Thyroid gland (tissue), 4 donors: ENCODE results near the gene AFG3L2. TPM values are rescaled to one million over a fixed set of nuclear protein-coding genes. Genes with fewer than 3 reads are reported as not detected.

Experiments
- DNase-seq, 2 donors: peaks; one replicate each; pipeline ENCODE4 v3.0.0-alpha.2; 2019
- H3K27ac ChIP-seq, 3 donors: fragments of 200-600 bp; sonication (generic); 1 replicate in 2 of 3; 2 replicates in 1 of 3; pipeline ENCODE4 v1.5.1; 2016 to 2019; ENCODE audit warnings: mild to moderate bottlenecking in 1 of 3, moderate library complexity in 1 of 3
- H3K27me3 ChIP-seq: fragments of 200-600 bp; sonication (generic); one replicate; pipeline ENCODE4 v1.5.1; 2019
- H3K36me3 ChIP-seq, 2 donors: fragments of 200-600 bp; sonication (generic); one replicate each; pipeline ENCODE4 v1.5.1; 2016 to 2019
- H3K4me1 ChIP-seq, 2 donors: fragments of 200-600 bp; sonication (generic); one replicate each; pipeline ENCODE4 v1.5.1; 2017 to 2019
- H3K4me3 ChIP-seq, 3 donors: fragments of 200-600 bp; sonication (generic); replicated peaks in 1 of 3; 1 replicate in 2 of 3; 2 replicates in 1 of 3; pipeline ENCODE4 v1.5.1; 2016; ENCODE audit warnings: mild to moderate bottlenecking in 1 of 3
- H3K9me3 ChIP-seq: fragments of 200-600 bp; sonication (generic); one replicate; pipeline ENCODE4 v1.5.1; 2017
- CTCF ChIP-seq, 6 experiments: fragments of 200-600 bp in 3 of 6; fragments of 450-650 bp in 3 of 6; sonication (generic) in 3 of 6; IDR thresholded peaks; one replicate each; pipeline ENCODE4 v1.5.1; 2016 to 2019; ENCODE audit warnings: antibody characterized with exemption in 6 of 6, mild to moderate bottlenecking in 2 of 6, inconsistent platforms in 1 of 6, moderate library complexity in 1 of 6
- POLR2A ChIP-seq, 2 donors: fragments of 450-650 bp; IDR thresholded peaks; one replicate each; pipeline ENCODE4 v1.6.1; 2017; ENCODE audit warnings: antibody characterized with exemption in 2 of 2, mild to moderate bottlenecking in 2 of 2, moderate library complexity in 1 of 2
- WGBS, 2 donors: methylation state at CpG; one replicate each; pipeline ENCODE4 v1.1.5; 2017; 5-methylcytosine and 5-hydroxymethylcytosine counted together
- intact Hi-C: fragments of 100-400 bp; cut with DNase I; formaldehyde crosslinking; loops from one replicate; pipeline ENCODE4 v1.15.1; 2023
- total RNA-seq, 4 donors: library from RNA; depleted of rRNA; stranded (reverse); fragments of >200 nt; gene quantifications; one replicate each; pipeline ENCODE4 v1.2.3, GENCODE V29; 2016

Gene AFG3L2
- total RNA-seq, 4 donors from 2014 or later, result 60.9 to 92.4 (median 84.7) TPM

DNA sequence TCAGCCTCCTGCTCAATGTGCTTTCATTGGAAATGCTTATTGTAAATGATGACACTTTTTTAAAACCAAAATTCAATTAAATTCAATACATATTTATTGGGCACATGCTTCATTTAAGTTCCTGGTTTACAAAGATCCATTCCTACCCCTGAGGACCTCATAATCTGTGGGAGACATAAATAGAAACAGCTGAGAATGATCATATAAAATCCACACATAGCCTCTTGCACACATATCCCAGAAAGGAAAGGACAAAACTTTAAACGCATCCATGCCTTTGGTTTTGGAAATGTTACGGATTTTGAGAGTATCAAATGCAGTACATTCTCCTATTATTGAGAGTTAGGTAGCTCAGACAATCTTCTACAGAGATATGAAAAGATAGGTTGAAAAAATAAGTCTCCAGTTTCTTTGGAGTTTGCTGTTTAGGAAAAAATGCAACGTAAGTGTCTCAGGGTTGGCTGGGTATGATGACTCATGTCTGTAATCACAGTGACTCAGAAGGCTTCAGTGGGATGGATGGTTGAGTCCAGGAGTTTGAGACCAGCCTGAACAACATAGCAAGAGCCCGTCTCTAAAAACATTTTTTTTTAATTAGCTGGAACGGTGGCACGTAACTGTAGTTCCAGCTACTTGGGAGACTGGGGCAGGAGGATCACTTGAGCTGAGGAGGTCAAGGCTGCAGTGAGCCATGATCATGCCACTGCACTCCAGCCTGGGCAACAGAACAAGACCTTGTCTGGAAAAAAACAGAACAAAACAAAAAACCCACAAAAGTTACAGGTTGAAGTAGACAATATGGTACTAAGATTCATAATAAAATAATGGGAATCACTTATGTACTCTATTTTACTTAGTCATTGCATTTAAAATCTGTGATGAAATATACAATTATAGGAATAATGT lies 26.8 kb upstream of the AFG3L2 start:
- peak in 1 of 2 donors; percentile 14 for DNase-seq
- intact Hi-C loops, result no loop called here
- Histone ChIP-seq H3K4me1 (peaks cover 3 to 18% of the 10 kb centered on the region in 2 donors), H3K9me3 (no peaks in the 10 kb centered on the region), H3K4me3 (no peak overlapping the region), H3K27ac (no peak overlapping the region), H3K36me3 (no peaks in the 10 kb centered on the region), H3K27me3 (no peaks in the 10 kb centered on the region)
- TF ChIP-seq CTCF (IDR thresholded peaks at IDR 0.05) (no peak), POLR2A (IDR thresholded peaks at IDR 0.05) (no peak)
- 36 to 39% methylated on average over 6 of the region's 6 CpGs for WGBS, 2 donors

GRCh38 chr18:12401881-12402280 lies 24.9 kb upstream of the AFG3L2 start:
- Histone ChIP-seq H3K27ac (no peak overlapping the region), H3K4me3 (no peak overlapping the region), H3K4me1 (peaks cover 0 to 7% of the 10 kb centered on the region in 2 donors), H3K36me3 (no peaks in the 10 kb centered on the region), H3K27me3 (no peaks in the 10 kb centered on the region), H3K9me3 (no peaks in the 10 kb centered on the region)
- TF ChIP-seq CTCF (IDR thresholded peaks at IDR 0.05) (no peak), POLR2A (IDR thresholded peaks at IDR 0.05) (no peak)
- DNase-seq, result no peak
- WGBS, 2 donors, result 71 to 75% methylated on average over 9 of the region's 9 CpGs
- intact Hi-C loops, result no loop called here

DNA sequence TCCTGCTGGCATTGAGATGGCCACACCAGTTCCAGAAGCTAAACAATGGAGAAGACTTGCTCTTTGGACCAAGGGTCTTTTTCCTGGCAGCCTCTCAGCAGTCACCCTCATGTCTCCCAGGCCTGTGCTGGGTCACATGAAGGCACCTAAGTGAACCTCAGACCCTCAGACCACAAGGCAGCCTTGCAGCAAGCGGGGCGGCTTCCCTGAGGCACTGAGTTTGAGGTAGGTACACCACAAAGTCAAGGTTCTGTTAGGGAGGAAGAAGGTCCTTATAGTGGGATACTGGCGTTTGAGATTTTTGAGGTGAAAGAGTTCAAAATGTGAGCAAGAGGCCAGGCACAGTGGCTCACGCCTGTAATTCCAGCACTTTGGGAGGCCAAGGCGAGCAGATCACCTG lies 22.2 kb upstream of the AFG3L2 start:
- intact Hi-C loops, result loop anchor here (10.0 kb wide), 1 partner anchor 126 kb away; no protein-coding TSS in a partner anchor
- TF ChIP-seq CTCF (IDR thresholded peaks at IDR 0.05), result no peak
- TF ChIP-seq POLR2A (IDR thresholded peaks at IDR 0.05), result no peak
- DNase-seq, result no peak

GRCh38 chr18:12398625-12399024 lies 21.6 kb upstream of the AFG3L2 start:
- Histone ChIP-seq H3K27me3 (no peaks in the 10 kb centered on the region), H3K9me3 (no peaks in the 10 kb centered on the region), H3K27ac (no peak overlapping the region), H3K4me3 (no peak overlapping the region), H3K36me3 (no peaks in the 10 kb centered on the region), H3K4me1 (no peaks in the 10 kb centered on the region)
- 80 to 85% methylated on average over 5 of the region's 5 CpGs for WGBS, 2 donors
- TF ChIP-seq POLR2A (IDR thresholded peaks at IDR 0.05) (no peak), CTCF (IDR thresholded peaks at IDR 0.05) (no peak)
- no peak for DNase-seq
- intact Hi-C loops, result loop anchor here (10.0 kb wide), 1 partner anchor 126 kb away; no protein-coding TSS in a partner anchor

More for the DNA sequence above, 22.2 kb upstream of the AFG3L2 start:
- no peaks in the 10 kb centered on the region for H3K36me3 ChIP-seq
- no peak overlapping the region for H3K27ac ChIP-seq
- WGBS, 2 donors, result 82 to 90% methylated on average over 5 of the region's 5 CpGs
- H3K27me3 ChIP-seq, result no peaks in the 10 kb centered on the region
- H3K4me3 ChIP-seq, result no peak overlapping the region
- H3K9me3 ChIP-seq, result no peaks in the 10 kb centered on the region
- no peaks in the 10 kb centered on the region for H3K4me1 ChIP-seq

GRCh38 chr18:12397793-12398192 lies 20.8 kb upstream of the AFG3L2 start:
- Histone ChIP-seq H3K27ac (no peak overlapping the region), H3K4me3 (no peak overlapping the region), H3K4me1 (no peaks in the 10 kb centered on the region), H3K36me3 (no peaks in the 10 kb centered on the region), H3K9me3 (no peaks in the 10 kb centered on the region), H3K27me3 (no peaks in the 10 kb centered on the region)
- WGBS, 2 donors, result 86% methylated on average over 6 of the region's 6 CpGs
- intact Hi-C loops, result loop anchor here (10.0 kb wide), 1 partner anchor 127 kb away; no protein-coding TSS in a partner anchor
- no peak for DNase-seq
- TF ChIP-seq POLR2A (IDR thresholded peaks at IDR 0.05) (no peak), CTCF (IDR thresholded peaks at IDR 0.05) (no peak)
